ENCODE measurements around the gene ELL2.

Gene ELL2

DNA sequence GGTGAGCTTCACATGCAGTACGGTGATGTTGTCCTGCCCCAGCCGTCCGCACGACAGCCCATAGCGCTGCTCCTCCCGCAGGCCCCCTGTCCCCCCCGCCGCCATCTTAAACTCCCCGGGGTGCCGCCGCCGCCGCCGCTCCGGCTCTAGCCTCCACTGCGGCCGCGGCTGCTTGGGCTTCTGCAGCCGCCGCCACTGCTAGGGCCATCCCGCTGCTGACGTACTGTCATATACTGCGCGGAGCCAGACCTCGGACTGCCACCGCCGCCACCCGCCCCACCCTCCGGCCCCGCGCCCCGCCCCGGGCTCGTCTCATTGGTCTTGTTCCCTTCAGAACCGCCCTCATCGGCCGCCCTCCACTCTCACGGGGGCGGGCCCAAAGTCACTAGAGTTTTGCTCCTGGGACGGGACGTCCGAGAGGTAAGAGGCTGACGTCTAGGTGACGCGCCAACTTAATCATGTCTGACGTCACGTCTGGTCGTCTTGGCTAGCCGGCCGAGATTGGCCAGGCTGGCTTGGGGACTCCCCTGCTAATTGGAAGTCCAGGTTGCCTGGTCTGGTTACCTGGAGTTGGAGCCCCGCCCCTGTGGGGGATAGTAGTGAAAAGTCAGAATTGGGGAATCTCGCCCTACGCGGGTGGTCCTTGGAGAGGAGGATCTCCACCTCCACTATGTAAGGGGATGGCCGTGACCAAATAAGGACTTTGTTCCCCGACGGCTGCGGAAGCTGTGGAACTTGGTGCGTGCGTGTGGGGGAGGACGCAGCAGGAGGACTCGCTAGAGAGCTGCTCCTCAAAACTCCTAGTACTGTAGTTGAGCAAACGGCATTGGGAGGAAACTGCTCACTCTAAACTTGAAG lies at the start of gene ELL2:
ELL2 (minus strand) TSS at position 235 of the 858 bp plus-strand sequence; CDS start at position 105, 130 bp downstream.
- DNase-seq = peak; percentile 70

- DNase-seq = no peak
Measured at GRCh38 chr5:96008987-96009647, 47.5 kb upstream of the ELL2 start.

DNA sequence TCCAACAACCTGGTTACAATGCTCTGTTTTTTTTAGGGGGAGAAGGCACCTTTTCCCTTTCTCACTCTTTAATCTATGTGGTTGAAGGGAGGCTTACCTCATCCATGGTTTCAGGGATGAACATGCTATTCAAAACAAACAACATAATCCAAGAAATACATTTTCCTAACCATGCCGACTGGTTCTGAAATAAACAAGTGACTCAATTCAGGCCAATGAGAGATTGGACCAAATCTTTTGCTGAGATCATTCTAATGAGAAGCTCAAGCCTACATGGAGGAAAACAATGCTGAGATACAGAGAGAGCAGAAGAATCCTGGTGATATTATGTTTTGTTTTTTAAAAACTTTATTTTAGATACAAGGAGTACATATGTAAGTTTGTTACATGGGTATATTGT lies 46.8 kb upstream of the ELL2 start:
- no peak for DNase-seq

GRCh38 chr5:96007051-96007450 lies 45.4 kb upstream of the ELL2 start:
- DNase-seq = no peak

GRCh38 chr5:96006291-96006690 lies 44.6 kb upstream of the ELL2 start:
- DNase-seq = no peak

DNA sequence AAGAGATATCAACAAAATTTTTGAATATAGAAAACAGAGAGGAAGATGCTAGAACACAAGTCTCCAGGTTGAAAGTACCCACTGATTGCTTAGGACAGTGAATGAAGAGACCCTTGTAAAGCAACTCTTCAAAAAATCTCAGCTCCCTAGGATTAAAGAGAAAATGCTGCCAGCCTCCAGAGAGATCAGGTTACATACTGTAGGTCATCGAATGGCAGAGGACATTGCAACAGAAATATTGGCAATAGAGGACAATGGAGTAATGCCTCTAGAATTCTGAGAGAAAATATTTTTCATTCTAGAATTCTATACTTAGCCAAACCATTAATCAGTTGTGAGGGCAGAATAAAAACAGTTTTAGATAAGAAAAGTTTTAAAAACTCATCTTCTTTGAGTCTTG lies 43.1 kb upstream of the ELL2 start:
- no peak for DNase-seq

- DNase-seq = no peak
Measured at GRCh38 chr5:96004087-96004486, 42.4 kb upstream of the ELL2 start.

- no peak for DNase-seq
Measured at GRCh38 chr5:96001262-96001661, 39.6 kb upstream of the ELL2 start.

GRCh38 chr5:96000308-96000707 lies 38.7 kb upstream of the ELL2 start:
- no peak for DNase-seq

DNA sequence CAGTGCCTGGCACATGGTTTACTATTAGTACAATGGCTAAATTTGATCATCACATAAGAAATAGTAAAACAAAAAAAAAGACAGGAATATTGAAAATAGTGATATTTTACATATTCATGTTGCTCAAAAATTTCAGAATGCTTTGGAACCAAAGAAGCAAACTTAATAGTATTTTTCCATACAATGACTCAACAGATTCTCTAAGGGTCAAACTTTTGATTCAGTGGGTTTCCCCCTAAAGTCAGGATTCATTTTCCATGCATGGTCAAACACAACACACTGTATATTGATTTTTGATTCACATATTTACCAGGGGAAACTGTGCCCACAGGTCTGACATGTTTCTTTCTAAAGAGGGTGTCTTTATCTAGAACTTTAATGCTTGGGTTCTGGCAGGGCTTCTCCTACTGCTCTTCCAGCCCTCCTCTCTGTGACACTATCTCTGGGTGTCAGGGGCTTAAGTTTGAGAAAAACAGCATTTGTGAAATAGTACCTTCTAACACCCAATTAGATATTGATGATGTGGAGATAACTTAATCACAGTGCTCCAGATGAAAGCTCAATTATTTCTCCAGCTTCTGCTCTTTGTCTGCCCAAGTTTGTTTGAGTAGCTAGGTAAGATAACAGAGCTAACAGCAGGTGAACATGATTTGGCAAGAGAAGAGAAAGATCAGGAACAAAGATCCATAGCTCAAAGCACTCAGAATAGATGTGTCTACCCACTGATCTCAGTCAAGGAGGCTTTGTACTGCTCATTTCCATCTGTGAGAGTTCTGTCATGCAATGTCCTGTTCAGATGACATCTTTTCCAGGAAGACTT lies 35.5 kb upstream of the ELL2 start:
- DNase-seq = no peak

- DNase-seq = no peak
Measured at GRCh38 chr5:95995962-95996489, 34.4 kb upstream of the ELL2 start.

DNA sequence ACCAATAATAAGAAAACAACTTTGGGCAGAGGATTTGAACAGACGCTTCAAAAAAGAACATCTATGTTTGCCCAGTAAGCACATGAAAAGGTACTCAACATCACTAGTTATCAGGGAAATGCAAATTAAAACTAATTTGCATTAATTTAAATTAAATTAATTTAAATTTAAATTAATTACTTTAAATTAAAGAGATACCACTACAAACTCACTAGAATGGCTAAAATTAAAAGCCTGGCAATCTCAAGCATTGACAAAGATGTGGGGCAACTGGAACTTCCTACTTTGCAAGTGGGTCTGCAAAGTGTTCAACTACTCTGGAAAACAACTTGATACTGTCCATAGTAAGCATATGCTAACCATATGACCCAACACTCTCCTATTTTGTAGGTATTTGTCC lies 32.1 kb upstream of the ELL2 start:
- DNase-seq = no peak

DNA sequence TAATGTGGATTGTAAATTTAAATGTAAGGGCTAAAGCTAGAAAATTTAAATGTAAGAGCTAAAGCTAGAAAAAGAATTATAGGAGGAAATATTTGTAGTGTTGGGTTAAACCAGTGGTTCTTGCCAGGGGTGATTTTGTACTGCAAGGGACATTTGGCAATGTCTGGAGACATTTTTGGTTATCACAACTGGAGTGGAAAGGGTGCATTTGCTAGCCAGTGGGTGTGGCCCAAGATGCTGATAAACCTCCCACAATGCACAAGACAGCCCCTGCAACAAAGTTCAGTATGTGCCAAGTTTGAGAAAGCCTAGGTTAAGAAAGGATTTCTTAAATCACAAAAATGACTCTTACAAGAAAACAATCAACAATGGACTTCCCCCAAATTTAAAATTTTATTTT lies 31.6 kb upstream of the ELL2 start:
- DNase-seq = no peak

DNA sequence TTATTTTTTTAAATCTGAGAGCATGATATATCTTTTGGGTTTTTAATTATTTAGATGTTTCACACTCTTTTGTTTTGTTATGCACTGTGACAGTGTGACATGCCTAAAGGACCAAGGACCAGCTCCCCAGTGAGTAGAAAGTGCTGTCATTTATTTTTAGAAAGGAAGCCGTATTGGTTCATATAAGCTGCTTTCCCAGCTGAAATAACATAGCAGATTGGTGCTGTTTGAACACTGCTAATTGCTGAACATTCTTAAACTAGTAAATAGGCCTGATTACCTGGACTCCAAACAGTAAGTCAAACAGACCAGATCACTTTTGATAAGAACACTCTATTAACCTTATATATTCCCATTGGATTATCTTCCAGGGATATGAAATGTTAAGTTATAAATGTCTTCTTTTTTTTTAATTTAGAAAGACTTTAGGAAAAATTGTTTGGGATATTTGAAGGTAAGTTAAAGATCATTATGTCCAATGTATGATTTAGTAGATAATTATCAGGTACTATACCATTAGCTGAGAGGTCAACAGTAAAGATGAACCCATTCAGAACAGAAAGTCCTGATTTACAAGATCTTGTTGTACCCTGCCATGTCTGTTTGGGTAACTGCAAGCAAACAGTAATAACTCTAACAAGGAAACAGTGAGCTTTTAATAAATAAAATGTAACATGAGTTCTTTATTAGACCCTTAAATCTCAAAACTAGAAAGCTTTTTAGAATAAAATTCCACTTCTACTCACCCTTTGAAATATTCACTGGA lies 27.8 kb upstream of the ELL2 start:
- DNase-seq = no peak

DNA sequence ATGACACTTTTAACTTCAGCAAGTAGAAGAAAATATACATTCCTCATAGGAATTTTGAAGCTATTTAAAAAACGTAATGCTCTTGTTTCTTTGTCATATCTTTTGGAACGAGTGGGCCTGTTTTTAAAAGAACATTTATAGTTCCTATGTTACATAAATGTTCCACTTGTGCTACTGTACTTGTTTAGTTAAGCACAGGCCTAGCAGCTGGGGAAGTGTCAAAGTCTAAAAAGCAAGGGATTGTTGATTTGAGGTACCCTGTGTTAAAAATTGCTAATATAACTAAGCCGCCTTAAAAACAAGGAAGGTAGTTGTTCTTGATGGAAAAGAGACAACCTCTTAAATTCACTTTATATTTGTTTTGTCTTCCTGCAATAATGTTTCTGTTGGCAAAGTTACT lies 27.2 kb upstream of the ELL2 start:
- no peak for DNase-seq

DNA sequence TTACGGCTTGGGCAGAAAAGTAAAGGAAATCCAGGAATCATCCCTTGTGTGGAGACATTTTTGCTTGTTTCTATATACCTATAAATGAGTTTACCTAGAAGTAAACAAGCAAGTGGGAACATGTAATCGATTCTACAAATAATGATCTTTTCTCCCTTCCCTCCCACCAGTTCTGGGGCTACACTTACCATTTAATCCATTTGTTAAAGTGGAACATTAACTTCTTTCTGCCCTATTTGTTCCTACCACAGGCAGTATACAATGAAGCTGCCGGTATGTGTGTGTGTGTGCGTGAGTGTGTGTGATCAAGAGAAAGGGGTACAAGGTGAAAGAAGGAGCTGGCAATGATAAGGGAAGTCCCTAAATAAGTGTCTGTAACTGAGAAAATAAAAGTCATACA lies 26.4 kb upstream of the ELL2 start:
- no peak for DNase-seq

DNA sequence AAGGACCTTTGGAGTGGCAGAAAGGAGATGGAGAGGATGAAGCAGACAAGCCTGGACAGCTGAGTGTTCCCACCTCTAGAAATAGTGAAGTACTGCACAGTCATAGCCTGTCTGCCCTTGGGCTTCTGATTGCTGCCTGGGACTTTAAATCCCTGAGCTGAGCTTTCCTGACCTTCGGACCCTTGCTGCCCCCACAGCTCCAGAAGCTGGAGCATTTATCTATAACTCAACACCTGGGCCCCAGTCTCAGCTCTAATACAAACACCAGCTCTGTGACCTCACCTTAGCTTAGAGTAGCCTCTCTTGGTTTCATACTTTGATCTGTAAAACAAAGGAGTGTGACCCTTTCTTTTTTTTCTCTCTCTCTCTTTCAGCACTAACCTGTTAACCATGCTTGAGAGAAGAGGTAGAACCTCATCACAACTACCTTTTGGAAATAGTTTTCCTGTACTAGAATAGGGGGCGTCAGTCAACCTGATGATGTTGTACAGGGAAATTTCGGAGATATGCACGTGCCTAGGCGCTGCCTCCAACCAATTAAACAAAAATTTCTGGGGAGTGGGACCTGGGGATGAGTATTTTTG lies 25.4 kb upstream of the ELL2 start:
- no peak for DNase-seq

GRCh38 chr5:95986001-95986400 lies 24.4 kb upstream of the ELL2 start:
- no peak for DNase-seq

DNA sequence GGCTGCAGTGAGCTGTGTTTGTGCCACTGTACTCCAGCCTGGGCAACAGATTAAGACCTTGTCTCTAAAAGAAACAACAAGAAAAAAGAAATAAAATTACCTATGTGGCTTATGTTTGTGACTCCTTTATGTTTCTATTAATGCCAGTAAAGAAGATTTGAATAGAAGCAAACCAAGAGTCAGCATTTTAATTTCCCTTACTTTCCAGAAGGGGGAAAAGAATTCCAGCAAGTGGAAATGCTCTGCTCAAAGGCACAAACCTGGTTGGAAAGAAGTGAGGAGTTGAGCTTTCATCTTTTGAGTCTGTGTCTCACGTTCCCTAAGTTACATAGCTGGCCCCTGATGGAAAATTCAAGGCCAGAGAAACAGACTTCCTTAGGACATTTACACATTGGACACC lies 23.6 kb upstream of the ELL2 start:
- DNase-seq = no peak

- DNase-seq = no peak
Measured at GRCh38 chr5:95984287-95984938, 22.8 kb upstream of the ELL2 start.

DNA sequence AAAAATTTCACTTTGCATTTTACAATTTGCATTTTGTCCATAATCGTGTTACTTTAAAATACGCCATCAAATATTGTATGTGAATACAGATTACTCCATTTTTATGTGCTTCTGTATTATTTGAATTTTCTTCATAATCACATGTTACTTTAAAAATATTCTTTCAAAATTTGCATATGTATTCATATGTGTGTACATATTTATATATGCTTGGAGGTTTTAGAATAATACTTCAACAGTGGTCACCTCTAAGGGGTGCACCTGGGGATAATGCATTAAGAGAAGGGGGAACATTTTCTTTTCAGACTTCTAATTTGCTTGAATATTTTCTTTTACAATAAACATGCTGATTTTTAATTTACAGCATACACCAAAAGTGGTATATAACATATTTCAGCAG lies 21.9 kb upstream of the ELL2 start:
- no peak for DNase-seq

DNA sequence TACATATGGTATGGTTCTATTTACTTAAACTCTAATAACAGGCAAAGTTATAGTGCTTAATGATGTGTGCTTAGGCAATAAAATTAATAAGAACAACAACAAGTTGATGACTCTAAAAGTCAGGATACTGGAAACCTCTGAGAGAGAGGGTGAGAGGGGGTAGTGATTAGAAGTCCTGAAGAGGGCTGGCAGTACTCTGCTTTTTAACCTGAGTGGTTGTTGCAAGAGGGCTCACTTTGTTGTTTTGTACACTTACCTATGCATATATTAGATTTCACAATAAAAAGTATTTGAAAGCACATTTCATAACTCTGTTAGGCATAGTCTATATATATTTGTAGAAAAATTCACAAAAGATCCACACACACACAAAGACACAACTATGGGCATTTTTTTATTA lies 21.4 kb upstream of the ELL2 start:
- no peak for DNase-seq

Data from cortex of kidney (tissue), 1 donor.